ENCODE results near the gene GLDN. TPM values are rescaled to one million over a fixed set of nuclear protein-coding genes. Genes with fewer than 3 reads are reported as not detected.

The GLDN gene
- total RNA-seq, 4 donors from 2014 or later = 0.77 to 11.8 (median 3.7) TPM

DNA sequence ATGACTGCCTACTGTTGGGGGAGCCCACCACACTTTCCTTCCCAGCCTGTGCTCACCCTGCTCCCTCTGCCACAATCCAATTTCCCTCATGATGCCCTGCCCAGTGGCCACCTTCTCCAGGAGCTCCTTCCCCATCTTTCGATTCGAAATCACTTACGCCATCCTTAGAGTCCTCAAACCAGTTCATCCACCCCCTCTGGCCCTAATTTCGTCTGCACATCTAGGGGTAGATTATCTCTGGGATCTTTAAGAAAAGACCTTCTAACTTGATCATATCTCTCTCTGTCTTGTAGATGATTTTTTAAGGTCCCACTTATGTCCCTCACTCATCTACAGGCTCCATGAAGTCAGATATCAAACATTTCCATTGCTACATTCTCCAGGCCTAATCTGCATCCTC is 20.1 kb upstream of the GLDN start:
- Histone ChIP-seq H3K9me3 (no peaks in the 10 kb centered on the region), H3K27me3 (no peaks in the 10 kb centered on the region), H3K4me1 (no peaks in the 10 kb centered on the region), H3K4me3 (no peak overlapping the region), H3K36me3 (no peaks in the 10 kb centered on the region), H3K27ac (no peak overlapping the region)
- TF ChIP-seq POLR2A (IDR thresholded peaks at IDR 0.05) = no peak
- TF ChIP-seq, protein P1, sequence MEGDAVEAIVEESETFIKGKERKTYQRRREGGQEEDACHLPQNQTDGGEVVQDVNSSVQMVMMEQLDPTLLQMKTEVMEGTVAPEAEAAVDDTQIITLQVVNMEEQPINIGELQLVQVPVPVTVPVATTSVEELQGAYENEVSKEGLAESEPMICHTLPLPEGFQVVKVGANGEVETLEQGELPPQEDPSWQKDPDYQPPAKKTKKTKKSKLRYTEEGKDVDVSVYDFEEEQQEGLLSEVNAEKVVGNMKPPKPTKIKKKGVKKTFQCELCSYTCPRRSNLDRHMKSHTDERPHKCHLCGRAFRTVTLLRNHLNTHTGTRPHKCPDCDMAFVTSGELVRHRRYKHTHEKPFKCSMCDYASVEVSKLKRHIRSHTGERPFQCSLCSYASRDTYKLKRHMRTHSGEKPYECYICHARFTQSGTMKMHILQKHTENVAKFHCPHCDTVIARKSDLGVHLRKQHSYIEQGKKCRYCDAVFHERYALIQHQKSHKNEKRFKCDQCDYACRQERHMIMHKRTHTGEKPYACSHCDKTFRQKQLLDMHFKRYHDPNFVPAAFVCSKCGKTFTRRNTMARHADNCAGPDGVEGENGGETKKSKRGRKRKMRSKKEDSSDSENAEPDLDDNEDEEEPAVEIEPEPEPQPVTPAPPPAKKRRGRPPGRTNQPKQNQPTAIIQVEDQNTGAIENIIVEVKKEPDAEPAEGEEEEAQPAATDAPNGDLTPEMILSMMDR (IDR thresholded peaks at IDR 0.05) = no peak
- DNase-seq = no peak
- intact Hi-C loops (cut with DNase I; ENCODE audit: low total_unique reads) = no loop called here

DNA sequence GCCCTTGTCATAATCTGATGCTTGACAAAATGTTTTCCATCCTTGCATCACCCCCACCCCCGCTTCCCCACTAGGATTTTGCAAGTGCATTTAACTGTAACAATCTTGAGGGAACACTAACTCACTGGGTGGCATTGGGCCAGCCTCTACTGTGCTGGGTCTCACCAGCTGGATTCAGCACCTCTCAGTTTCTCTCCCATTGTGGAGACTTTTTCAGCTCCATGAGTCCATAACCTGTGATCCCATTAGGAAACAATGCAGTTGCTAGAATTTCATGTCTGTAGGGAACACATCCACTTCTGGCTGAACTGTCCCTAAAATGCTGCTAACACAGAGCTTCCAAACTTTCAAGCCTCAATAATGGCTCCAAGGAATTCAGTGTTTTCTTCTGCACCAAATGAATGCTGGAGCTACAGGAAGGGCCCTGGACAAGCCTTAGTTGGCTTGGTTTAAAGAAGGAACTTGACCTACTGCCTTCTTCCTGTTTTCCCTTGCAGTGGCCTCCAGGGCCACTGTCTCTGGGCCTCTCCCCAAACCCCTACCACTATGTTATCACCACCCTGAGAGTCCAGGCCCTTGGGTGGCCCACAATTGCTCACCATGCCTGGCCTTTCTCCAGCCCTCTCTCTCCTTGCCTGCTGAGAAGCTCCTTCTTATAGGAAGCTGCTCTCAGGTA is 18.7 kb upstream of the GLDN start:
- no peak overlapping the region for H3K4me3 ChIP-seq
- no peaks in the 10 kb centered on the region for H3K27me3 ChIP-seq
- no peak overlapping the region for H3K27ac ChIP-seq
- H3K36me3 ChIP-seq = no peaks in the 10 kb centered on the region
- intact Hi-C loops (cut with DNase I; ENCODE audit: low total_unique reads) = no loop called here
- no peaks in the 10 kb centered on the region for H3K4me1 ChIP-seq
- no peak for TF ChIP-seq POLR2A (IDR thresholded peaks at IDR 0.05)
- TF ChIP-seq, protein P1 (IDR thresholded peaks at IDR 0.05) = no peak
- H3K9me3 ChIP-seq = no peaks in the 10 kb centered on the region
- no peak for DNase-seq

DNA sequence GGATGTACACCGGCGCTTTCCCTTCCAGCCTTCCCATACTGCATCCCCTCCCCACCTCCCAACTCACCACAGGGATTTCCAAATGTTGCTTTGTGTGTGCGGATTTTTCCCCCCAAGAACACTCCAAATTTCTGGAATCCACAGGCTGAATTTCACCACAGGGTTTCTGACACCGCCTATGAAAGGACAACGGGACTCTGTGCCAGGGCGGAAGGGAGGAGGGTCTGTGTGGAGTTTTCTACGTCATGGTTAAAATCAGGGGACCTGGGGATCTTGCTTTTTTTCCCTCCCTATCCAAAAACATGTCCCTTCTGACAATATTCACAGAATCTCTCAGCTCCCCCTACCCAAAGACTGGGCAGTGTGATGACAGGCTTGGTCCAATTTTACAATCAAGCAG is 17.7 kb upstream of the GLDN start:
- TF ChIP-seq POLR2A (IDR thresholded peaks at IDR 0.05) = no peak
- TF ChIP-seq, protein P1 (IDR thresholded peaks at IDR 0.05) = no peak
- Histone ChIP-seq H3K9me3 (no peaks in the 10 kb centered on the region), H3K4me1 (no peaks in the 10 kb centered on the region), H3K27me3 (no peaks in the 10 kb centered on the region), H3K4me3 (no peak overlapping the region), H3K27ac (no peak overlapping the region), H3K36me3 (no peaks in the 10 kb centered on the region)
- DNase-seq = no peak
- intact Hi-C loops (cut with DNase I; ENCODE audit: low total_unique reads) = no loop called here

DNA sequence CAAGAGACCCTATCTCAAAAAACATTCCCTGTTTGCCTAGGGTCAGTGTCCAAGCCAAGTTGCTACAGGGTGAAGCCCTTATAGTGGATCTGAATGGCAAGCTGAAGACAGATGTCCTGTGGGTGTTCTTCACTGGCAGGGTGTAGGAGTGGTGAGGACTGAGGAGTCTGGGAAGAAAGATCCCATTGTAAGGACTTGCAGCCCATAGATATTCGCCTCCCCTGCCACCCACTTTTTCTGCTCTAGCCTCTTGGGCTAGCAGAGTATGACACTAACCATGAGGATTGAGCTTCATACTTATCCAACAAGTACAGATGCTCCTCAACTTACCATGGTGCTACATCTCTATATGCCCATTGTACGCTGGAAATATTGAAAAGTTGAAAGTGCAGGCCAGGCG is 16.3 kb upstream of the GLDN start:
- H3K27me3 ChIP-seq = no peaks in the 10 kb centered on the region
- no peaks in the 10 kb centered on the region for H3K9me3 ChIP-seq
- no peaks in the 10 kb centered on the region for H3K4me1 ChIP-seq
- no peak overlapping the region for H3K27ac ChIP-seq
- H3K4me3 ChIP-seq = no peak overlapping the region
- intact Hi-C loops (cut with DNase I; ENCODE audit: low total_unique reads) = no loop called here
- TF ChIP-seq POLR2A (IDR thresholded peaks at IDR 0.05) = no peak
- TF ChIP-seq, protein P1 (IDR thresholded peaks at IDR 0.05) = no peak
- H3K36me3 ChIP-seq = no peaks in the 10 kb centered on the region
- DNase-seq = no peak

DNA sequence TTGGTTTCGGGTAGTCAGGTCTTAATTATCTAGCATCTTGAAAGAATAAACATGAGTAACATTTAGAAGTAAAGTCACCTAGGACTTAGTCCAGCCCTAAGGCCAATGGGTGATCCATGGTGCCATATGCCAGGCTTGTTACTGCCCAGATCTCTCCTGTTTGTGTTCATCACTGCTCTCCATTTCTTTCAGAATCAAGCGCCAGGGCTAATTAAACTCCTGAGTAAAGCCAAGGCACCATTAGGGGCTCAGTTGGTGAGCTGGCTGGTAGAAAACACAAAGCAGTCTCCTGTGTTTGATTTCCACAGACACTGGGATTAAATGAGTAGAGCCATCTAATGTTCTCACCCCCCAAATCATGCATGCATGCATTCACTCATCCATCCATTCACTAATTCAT is 14.4 kb upstream of the GLDN start:
- Histone ChIP-seq H3K4me1 (no peaks in the 10 kb centered on the region), H3K27ac (no peak overlapping the region), H3K27me3 (no peaks in the 10 kb centered on the region), H3K4me3 (no peak overlapping the region), H3K36me3 (no peaks in the 10 kb centered on the region), H3K9me3 (no peaks in the 10 kb centered on the region)
- intact Hi-C loops (cut with DNase I; ENCODE audit: low total_unique reads) = no loop called here
- no peak for TF ChIP-seq POLR2A (IDR thresholded peaks at IDR 0.05)
- TF ChIP-seq, protein P1 (IDR thresholded peaks at IDR 0.05) = no peak
- no peak for DNase-seq
